HCT116 (cell line): ENCODE data around the gene KPNA1. TPM values are rescaled to one million over a fixed set of nuclear protein-coding genes. Genes with fewer than 3 reads are reported as not detected.

ENCODE experiments used
- ATAC-seq: fragments of 200-7000 bp; cut with Tn5 transposase; 2 replicates; pipeline ENCODE4 v1.9.1; 2020; ENCODE audit warnings: mild to moderate bottlenecking, moderate library complexity
- BruUV-seq: library from RNA; stranded (reverse); fragments of 400-500 nt; replicated peaks from 2 replicates; lab custom pipeline; 2021; lab: Mats Ljungman, UMichigan
- CTCF ChIA-PET: fragments of 300-600 bp; sonication (Branson Sonifier 250); formaldehyde crosslinking; loops from one replicate; lab custom pipeline; 2021; ENCODE audit warnings: antibody characterized with exemption; lab: Charles Lee
- POLR2A ChIA-PET: fragments of 300-600, 350-600 bp; sonication (Branson Sonifier 250); formaldehyde crosslinking; loops from one replicate; lab custom pipeline; 2021; ENCODE audit warnings: antibody characterized with exemption; lab: Charles Lee
- RAD21 ChIA-PET, 2 experiments: fragments of 300-600 bp; sonication (Branson Sonifier 250); formaldehyde crosslinking; loops; one replicate each; lab custom pipeline; 2023; ENCODE audit warnings: low total read pairs in 2 of 2; ENCODE audit not compliant: uncharacterized antibody in 2 of 2, unreplicated experiment in 2 of 2, low non-redundant PET in 1 of 2; lab: Charles Lee
- DNase-seq: peaks from one replicate; pipeline ENCODE4 v3.0.0-alpha.2; 2010; ENCODE audit warnings: low read depth, low spot score
- H2AFZ ChIP-seq: fragments of 200-600 bp; shearing (Covaris generic), sonication (generic); 2 replicates; pipeline ENCODE4 v1.6.1; 2017; ENCODE audit warnings: low read depth, mixed run types, mixed read lengths, antibody characterized with exemption, low read length; ENCODE audit not compliant: poor library complexity, severe bottlenecking
- H3K27ac ChIP-seq: 2 replicates; pipeline ENCODE4 v1.5.1; 2012; ENCODE audit warnings: low read depth, low read length
- H3K27me3 ChIP-seq: fragments of 200-600 bp; sonication (generic); 2 replicates; pipeline ENCODE4 v1.6.1; 2016; ENCODE audit warnings: mixed run types, low read length, mixed read lengths; ENCODE audit not compliant: insufficient read depth
- H3K36me3 ChIP-seq, 2 experiments: fragments of 200-500 bp in 1 of 2; fragments of 200-600 bp in 1 of 2; sonication (Bioruptor generic) in 1 of 2; sonication (generic) in 1 of 2; 2 replicates each; pipeline versions ENCODE4 v1.5.1 to v1.6.1; 2014 to 2016; ENCODE audit warnings: low read length in 2 of 2, inconsistent platforms in 1 of 2, mixed read lengths in 1 of 2, mixed run types in 1 of 2; ENCODE audit not compliant: insufficient read depth in 2 of 2, control insufficient read depth in 1 of 2
- H3K4me1 ChIP-seq, 2 experiments: fragments of 200-600 bp in 1 of 2; sonication (generic) in 1 of 2; 2 replicates each; pipeline versions ENCODE4 v1.5.1 to v1.6.1; 2012 to 2017; ENCODE audit warnings: low read length in 2 of 2, inconsistent platforms in 1 of 2, mild to moderate bottlenecking in 1 of 2, mixed read lengths in 1 of 2, mixed run types in 1 of 2, moderate library complexity in 1 of 2; ENCODE audit not compliant: insufficient read depth in 2 of 2, control insufficient read depth in 1 of 2
- H3K4me2 ChIP-seq: fragments of 200-600 bp; sonication (generic); 2 replicates; pipeline ENCODE4 v1.6.1; 2017; ENCODE audit warnings: mixed run types, low read length, mixed read lengths
- H3K4me3 ChIP-seq, 2 experiments: fragments of 200-600 bp in 1 of 2; sonication (generic) in 1 of 2; replicated peaks in 1 of 2; 2 replicates each; pipeline ENCODE4 v1.5.1; 2011 to 2016; ENCODE audit warnings: low read length in 2 of 2, control low read depth in 1 of 2, low read depth in 1 of 2, mild to moderate bottlenecking in 1 of 2, mixed read lengths in 1 of 2, mixed run types in 1 of 2
- H3K79me2 ChIP-seq: fragments of 200-600 bp; sonication (generic); 2 replicates; pipeline ENCODE4 v1.6.1; 2017; ENCODE audit warnings: mild to moderate bottlenecking, mixed run types, low read length, moderate library complexity, mixed read lengths; ENCODE audit not compliant: insufficient read depth
- H3K9ac ChIP-seq: fragments of 200-600 bp; sonication (generic); 2 replicates; pipeline ENCODE4 v1.6.1; 2016; ENCODE audit warnings: low read length, mixed read lengths
- H3K9me2 ChIP-seq: fragments of 200-600 bp; sonication (generic), shearing (Covaris generic); 2 replicates; pipeline ENCODE4 v1.6.1; 2017; ENCODE audit warnings: mixed run types, mild to moderate bottlenecking, moderate library complexity; ENCODE audit not compliant: insufficient read depth
- H3K9me3 ChIP-seq, 2 experiments: fragments of 200-500 bp in 1 of 2; fragments of 200-600 bp in 1 of 2; sonication (Bioruptor generic) in 1 of 2; sonication (generic) in 1 of 2; 2 replicates each; pipeline ENCODE4 v1.6.1; 2014 to 2017; ENCODE audit warnings: low read length in 2 of 2, mixed read lengths in 2 of 2, inconsistent platforms in 1 of 2, low read depth in 1 of 2, mild to moderate bottlenecking in 1 of 2, mixed run types in 1 of 2, moderate library complexity in 1 of 2; ENCODE audit not compliant: control insufficient read depth in 1 of 2, insufficient read depth in 1 of 2
- H4K20me1 ChIP-seq: fragments of 200-600 bp; sonication (generic), shearing (Covaris generic); 2 replicates; pipeline ENCODE4 v1.6.1; 2017; ENCODE audit warnings: mixed run types, mild to moderate bottlenecking, moderate library complexity; ENCODE audit not compliant: insufficient read depth
- CBX3 ChIP-seq: IDR thresholded peaks from 2 replicates; pipeline ENCODE4 v1.6.1; 2012; ENCODE audit warnings: low read depth
- CEBPB ChIP-seq: IDR thresholded peaks from 2 replicates; pipeline ENCODE4 v1.6.1; 2012; ENCODE audit warnings: low read depth
- EZH2 ChIP-seq: fragments of 200-600 bp; sonication (generic); IDR thresholded peaks from 2 replicates; pipeline ENCODE4 v1.6.1; 2017; ENCODE audit warnings: antibody characterized with exemption, mixed run types
- TCF7L2 ChIP-seq: IDR thresholded peaks from 2 replicates; pipeline ENCODE4 v1.7.0; 2011; ENCODE audit warnings: borderline replicate concordance, inconsistent platforms; ENCODE audit not compliant: insufficient read depth, insufficient read length; ENCODE audit errors: extremely low read depth
- intact Hi-C: fragments of 100-400 bp; cut with micrococcal nuclease; formaldehyde crosslinking; loops from 2 replicates; pipeline ENCODE4 v1.10.0; 2022
- total RNA-seq: library from RNA; stranded (reverse); gene quantifications from one replicate; pipeline ENCODE4 v1.2.1, GENCODE V29; 2021; ENCODE audit not compliant: unreplicated experiment
- TF ChIP-seq, protein P1 (sequence below), 3 experiments: fragments of 200-600 bp in 1 of 3; sonication (generic) in 1 of 3; IDR thresholded peaks in 2 of 3; conservative IDR thresholded peaks in 1 of 3; 2 replicates each; pipeline ENCODE4 v1.5.1; 2012 to 2017; ENCODE audit warnings: low read depth in 2 of 3, low read length in 2 of 3, antibody characterized with exemption in 1 of 3, borderline replicate concordance in 1 of 3, control low read depth in 1 of 3, mild to moderate bottlenecking in 1 of 3, mixed read lengths in 1 of 3, mixed run types in 1 of 3, moderate library complexity in 1 of 3; ENCODE audit not compliant: insufficient read depth in 1 of 3

Gene KPNA1
- total RNA-seq, 1 experiment from 2014 or later: 73.4 TPM

DNA sequence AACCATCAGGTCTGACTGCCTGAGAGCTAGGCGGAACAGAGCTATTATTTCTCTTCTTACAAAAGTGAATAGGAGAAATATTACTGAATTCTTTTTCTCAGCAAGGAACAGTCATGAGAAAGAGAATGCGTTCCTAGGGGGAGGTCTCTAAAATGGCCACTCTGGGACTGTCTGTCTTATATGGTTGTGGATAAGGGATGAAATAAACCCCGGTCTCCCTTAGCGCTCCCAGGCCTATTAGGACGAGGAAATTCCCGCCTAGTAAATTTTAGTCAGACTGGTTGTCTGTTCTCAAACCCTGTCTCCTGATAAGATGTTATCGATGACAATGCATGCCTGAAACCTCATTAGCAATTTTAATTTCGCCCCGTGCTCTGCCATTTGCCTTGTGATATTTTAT, 78.8 kb downstream of the KPNA1 start:
- Histone ChIP-seq H4K20me1 (no peaks in the 10 kb centered on the region), H3K36me3 (peaks cover 22 to 48% of the 10 kb centered on the region in 2 experiments; a peak in 3 of 4 replicates), H3K9me2 (no peaks in the 10 kb centered on the region), H3K4me2 (no peak overlapping the region), H3K79me2 (no peaks in the 10 kb centered on the region), H2AFZ (no peak overlapping the region), H3K27ac (no peak overlapping the region), H3K9me3 (no peaks in the 10 kb centered on the region), H3K27me3 (no peaks in the 10 kb centered on the region), H3K9ac (no peak overlapping the region), H3K4me3 (no peak overlapping the region), H3K4me1 (no peaks in the 10 kb centered on the region)
- ATAC-seq (no peak), DNase-seq (no peak)
- POLR2A ChIA-PET: no interaction called here
- intact Hi-C loops: no loop called here
- TF ChIP-seq CEBPB: no peak
- no peak for TF ChIP-seq EZH2
- CTCF ChIA-PET: no interaction called here
- BruUV-seq: no TSS peak
- RAD21 ChIA-PET: no interaction called here

- Histone ChIP-seq H3K27me3 (no peaks in the 10 kb centered on the region), H2AFZ (no peak overlapping the region), H3K4me1 (no peaks in the 10 kb centered on the region), H3K9ac (no peak overlapping the region), H3K27ac (no peak overlapping the region), H4K20me1 (no peaks in the 10 kb centered on the region), H3K4me3 (no peak overlapping the region), H3K9me3 (no peaks in the 10 kb centered on the region), H3K4me2 (no peak overlapping the region), H3K36me3 (peaks cover 22 to 24% of the 10 kb centered on the region in 2 experiments), H3K9me2 (no peaks in the 10 kb centered on the region), H3K79me2 (no peaks in the 10 kb centered on the region; the same call in 1 of the 2 replicates)
- CTCF ChIA-PET: no interaction called here
- POLR2A ChIA-PET: no interaction called here
- TF ChIP-seq, protein P1, sequence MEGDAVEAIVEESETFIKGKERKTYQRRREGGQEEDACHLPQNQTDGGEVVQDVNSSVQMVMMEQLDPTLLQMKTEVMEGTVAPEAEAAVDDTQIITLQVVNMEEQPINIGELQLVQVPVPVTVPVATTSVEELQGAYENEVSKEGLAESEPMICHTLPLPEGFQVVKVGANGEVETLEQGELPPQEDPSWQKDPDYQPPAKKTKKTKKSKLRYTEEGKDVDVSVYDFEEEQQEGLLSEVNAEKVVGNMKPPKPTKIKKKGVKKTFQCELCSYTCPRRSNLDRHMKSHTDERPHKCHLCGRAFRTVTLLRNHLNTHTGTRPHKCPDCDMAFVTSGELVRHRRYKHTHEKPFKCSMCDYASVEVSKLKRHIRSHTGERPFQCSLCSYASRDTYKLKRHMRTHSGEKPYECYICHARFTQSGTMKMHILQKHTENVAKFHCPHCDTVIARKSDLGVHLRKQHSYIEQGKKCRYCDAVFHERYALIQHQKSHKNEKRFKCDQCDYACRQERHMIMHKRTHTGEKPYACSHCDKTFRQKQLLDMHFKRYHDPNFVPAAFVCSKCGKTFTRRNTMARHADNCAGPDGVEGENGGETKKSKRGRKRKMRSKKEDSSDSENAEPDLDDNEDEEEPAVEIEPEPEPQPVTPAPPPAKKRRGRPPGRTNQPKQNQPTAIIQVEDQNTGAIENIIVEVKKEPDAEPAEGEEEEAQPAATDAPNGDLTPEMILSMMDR (IDR thresholded peaks at IDR 0.05 in 2 of 3, conservative IDR thresholded peaks at IDR 0.05 in 1 of 3; ENCODE audit: borderline replicate concordance in 1 of 3, insufficient read depth in 1 of 3, low read depth in 2 of 3, low read length in 2 of 3): no peak
- TF ChIP-seq TCF7L2: no peak
- TF ChIP-seq CBX3: no peak
- ATAC-seq (no peak), DNase-seq (no peak)
- intact Hi-C loops: no loop called here
- BruUV-seq: no TSS peak
- RAD21 ChIA-PET: no interaction called here
These were observed 84.4 kb downstream of the KPNA1 start for GRCh38 chr3:122430371-122430770.
